ENCODE data around the gene KRT80. TPM values are rescaled to one million over a fixed set of nuclear protein-coding genes. Genes with fewer than 3 reads are reported as not detected.

KRT80 gene
- total RNA-seq, 1 donor from 2014 or later, result 0.28 TPM

DNA sequence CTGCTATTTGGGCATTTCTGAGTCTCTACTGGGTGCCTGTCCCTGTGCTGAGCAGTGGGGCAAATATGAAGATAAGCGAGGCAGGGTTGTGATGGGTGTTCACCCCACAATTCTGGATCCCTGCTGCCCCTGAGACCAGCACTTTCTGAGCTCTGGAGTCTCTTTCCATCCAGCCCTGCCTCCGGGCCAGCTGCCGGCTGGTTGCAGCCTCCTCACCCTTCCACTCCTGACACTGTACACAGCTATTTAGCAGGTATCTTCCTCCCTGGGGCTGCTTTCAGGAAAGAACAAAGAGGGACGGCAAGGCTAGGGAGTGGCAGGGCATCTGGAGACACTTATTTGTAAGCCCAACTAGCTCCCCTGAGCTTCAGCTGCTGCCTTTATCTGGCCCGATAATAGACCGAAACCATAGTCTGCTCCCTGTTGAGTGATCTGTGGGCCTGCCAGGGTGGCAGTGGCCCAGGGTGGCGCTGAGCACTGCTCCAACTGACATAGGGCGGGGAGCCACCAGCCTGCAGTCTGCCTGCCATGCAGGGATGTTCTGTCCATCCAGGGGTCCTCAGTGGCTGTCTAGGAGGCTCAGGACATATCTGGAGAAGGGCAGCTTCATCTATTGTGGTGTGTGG is 7.6 kb upstream of the KRT80 start:
- ATAC-seq (no peak), DNase-seq (ENCODE audit: low spot score) (no peak)

DNA sequence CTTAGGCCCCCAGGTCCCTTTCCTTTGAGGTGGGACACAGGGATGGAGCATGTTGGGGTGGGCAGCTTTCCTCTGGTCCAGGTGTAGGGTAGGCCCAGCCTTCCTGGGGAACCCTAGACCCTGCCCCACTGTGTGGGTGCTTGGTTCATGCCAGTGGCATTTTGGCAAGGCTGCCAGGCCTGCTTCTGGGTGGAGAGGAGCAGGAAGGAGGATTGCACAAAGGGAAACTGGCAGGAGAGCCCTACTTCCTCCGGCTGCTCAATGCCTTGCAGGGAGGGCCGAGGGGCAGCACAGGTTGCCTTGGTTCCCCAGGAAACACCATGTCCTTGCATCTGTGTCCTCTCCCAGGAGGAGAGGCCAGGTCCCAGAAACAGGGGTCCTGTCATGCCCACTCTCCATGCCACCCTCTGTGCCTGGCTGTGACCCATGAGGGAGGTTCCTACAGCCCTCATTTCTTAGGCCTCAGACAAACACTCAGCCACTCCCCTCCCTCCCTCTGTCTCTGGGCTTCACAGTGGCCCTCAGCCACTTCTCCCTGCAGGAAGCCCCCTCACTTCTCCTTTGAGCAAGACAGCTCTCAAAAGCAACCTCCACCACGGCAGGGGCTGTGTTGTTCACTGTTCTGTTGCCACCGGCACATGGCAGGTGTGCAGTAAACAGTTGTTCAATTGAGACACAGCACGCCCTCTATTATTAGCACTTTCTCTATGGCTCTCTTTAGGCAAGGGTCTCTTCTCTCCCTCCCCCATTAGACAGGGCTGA is 6.8 kb upstream of the KRT80 start:
- peak; percentile 12 for ATAC-seq
- DNase-seq (ENCODE audit: low spot score), result no peak

DNA sequence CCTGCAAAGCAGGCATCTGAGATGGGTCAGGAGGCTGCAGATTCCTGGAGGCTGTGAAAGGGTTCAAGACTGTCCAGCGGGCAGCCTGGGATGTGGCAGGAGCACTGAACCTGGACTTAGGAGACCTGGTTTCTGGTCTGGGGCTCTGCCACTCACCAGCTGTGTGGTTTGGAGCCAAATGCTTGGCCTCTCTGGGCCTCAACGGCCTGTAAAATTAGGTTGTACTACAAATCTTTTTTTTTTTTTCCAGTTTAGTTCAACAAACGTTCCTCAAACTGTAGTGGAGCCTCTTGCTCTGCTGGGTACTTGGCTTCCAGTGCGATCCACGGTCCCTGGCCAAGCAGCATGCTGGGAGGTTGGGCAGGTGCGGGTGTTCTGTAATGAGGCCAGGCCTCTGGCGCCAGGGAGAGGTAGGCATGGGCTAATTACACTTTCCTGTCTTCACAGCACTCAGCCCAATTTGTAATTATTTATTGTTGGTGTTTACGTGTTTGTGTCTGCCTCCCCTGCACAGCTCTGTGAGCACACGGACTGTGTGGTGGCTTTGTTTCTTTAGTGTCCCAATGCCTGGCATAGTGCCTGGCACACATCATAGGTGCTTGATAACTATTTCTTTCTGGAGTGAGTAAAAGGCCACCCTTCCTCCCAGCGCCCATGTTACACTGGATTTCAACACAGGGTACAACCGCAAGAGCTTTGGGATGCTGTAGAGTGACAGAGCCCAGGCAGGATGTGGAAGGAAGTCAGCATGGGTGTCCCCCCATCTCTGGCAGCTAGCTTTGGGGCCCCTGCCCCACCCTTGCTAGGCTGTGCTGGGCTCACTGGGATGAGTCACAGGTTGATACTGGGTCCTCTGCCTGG is 5.8 kb upstream of the KRT80 start:
- DNase-seq (ENCODE audit: low spot score), result no peak
- peak; percentile 28 for ATAC-seq

DNA sequence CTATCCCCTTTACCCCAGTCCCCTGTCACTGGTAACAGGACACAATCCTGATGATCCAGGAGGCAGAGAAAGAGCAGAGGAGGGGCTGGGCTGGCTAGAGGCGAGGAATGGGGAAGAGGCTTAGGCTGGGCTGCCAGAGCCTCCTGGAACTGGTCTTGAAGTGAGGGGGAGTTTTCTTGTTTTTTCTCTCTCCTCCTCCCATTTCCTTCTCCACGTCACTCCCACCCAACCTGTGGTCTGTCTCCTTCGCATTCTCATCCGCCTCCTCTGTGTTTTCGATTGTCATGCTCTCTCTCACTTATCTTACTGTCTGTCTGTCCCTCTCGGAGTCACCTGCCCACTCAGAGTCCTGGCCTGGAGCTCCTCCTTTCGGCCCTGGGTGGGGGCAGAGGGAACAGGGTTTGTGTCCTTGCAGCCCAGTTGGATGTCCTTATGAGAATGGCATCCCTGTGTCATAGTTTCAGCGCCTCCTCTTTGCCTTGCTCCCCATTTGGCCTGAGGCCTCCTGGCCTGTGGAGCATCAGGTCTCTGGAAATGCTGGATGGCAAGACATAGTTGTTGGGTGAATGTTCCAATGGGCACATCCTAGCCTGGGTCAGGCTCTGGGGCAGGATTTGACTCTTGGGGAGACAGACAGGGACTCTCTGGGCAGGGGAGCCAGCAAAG is 3.4 kb upstream of the KRT80 start:
- DNase-seq (ENCODE audit: low spot score), result no peak

DNA sequence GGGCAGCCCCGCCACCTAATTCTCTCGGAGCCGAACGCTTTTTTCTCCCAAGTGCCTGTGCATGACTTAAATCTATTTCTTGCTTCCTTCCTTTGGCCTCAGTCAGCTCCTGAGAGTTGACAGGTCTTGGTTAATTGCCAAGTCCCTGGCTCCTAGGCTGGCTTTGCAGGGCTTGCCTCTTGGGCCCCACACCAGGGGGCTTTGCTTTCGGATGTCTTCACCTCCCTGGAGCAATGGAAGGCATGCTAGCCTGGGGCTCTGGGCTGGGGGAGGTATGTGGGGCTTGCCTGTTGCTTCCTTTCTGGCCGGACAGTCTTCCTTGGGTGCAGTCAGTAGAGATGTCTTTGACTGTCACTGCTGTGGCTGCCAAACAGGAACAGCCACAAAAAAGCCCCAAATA is 2.2 kb upstream of the KRT80 start:
- no peak for DNase-seq (ENCODE audit: low spot score)
- no peak for ATAC-seq

More for the DNA sequence above, 3.4 kb upstream of the KRT80 start:
- no peak for ATAC-seq

DNA sequence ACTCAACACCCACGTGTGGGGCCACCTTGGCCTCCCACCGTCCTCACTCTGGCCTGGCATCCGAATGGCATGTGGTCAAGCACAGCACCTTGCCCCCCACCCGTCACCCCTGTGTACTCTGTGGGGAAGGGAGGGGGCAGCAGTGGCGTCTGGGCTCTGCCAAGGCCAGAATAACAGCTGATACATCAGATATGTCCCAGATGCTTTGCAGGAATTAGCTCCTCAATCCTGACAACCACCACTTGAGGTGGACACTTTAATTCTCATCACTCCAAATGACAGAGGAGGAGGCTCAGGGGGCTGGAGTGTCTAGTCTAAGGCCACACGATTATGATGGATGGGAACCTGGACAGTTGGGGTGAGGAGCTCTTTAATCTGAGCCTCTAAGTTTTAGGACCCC is 1.7 kb upstream of the KRT80 start:
- DNase-seq (ENCODE audit: low spot score) (no peak), ATAC-seq (no peak)

DNA sequence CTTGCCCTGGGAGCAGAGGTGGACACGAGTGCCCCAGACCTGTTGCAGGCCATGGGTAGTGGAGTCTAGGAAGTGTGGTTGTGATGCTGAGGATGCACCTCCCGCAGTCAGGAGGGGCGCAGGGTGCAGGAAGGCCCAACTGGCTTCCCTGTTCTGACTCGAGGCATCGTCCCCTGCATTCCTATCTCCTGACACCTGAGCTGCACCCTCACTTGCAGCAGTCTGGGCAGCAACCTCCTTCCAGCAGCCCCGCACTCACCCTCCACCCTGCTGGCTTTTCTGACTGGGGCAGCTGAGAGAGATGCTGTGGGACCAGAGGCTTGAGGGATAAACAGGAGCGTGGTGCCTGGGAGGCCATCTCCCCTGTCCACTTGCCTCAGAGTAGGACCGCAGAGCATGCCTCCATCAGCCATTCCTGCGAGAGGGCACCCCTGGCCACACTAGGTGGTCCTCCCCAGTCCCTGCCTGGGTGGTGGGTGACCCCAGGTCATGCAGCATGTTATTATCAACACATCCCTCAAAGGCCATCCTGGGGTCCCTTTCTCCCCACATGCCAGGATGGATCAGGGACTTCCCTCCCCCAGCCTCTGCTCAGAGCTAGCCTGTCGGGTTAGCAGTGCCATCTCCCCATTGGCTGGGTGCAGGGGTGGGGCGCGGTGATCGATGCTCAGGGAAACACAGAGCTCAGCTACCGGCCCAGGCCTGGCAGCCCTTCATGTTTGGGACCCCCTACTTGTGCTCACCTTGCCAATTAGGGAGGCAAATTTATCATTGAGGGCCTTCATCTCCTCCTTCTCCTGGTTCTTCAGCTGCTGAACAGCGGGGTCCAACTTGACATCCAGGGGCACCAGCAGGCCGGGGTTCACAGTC is 719 bp downstream of the KRT80 start:
- ATAC-seq (peak; percentile 9), DNase-seq (ENCODE audit: low spot score) (no peak)

DNA sequence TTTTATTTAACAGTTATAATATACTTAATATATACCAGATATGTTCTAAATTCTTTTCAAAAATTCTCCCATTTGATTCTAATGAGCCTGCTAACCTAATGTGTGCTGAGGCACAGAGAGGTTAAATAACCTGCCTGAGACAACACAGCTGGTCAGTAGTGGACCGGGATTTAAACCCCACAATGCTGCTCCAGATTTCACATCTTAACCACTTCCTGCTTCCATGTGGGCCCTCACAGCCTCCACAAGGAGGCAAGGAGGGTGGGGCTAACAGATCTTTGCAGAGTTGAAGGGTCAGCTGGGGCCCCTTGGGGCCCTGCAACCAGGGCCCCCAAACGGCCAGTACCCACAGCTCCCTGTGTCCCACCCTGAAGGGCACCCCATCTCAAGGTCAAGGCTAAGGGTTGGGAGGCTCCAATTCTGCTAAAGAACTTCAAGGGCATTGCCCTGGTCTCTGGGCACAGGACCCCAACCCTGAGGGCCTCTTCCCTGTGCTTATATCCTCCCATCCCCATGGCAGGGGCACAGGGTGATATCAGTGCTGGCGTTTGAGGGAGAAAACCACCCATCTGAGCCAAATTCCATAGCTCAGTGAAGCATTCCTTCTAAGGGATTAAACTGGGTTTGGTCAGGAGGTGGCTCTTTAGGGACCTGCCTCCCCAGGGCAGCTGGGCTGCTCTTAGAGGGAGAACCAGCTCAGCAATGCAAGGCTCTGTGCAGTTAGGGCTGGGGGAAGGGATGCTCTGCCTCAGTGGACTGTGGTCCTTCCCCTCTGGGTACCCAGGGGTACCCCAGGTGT is 2.2 kb downstream of the KRT80 start:
- no peak for DNase-seq (ENCODE audit: low spot score)
- ATAC-seq, result no peak

DNA sequence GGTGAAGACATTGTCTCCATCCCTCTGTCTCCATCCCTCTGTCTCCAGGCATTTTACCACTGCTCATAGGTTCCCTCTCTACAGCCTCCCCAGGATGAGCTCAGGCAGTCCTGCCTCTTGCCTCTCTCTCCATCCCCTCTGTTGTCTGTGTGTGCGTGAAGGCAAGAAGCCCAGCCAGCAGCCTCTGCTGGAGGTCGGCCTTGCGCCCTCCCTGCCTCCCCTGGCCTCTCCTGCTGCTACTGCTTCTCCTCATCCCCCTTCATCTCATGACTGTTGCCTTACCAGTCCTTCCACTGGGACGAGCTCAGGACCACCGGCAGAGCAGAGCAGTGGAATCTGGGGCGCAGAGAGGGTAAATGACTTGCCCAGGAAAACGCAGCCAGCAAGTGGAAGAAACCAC is 3.2 kb downstream of the KRT80 start:
- DNase-seq (ENCODE audit: low spot score), result no peak
- ATAC-seq, result no peak

DNA sequence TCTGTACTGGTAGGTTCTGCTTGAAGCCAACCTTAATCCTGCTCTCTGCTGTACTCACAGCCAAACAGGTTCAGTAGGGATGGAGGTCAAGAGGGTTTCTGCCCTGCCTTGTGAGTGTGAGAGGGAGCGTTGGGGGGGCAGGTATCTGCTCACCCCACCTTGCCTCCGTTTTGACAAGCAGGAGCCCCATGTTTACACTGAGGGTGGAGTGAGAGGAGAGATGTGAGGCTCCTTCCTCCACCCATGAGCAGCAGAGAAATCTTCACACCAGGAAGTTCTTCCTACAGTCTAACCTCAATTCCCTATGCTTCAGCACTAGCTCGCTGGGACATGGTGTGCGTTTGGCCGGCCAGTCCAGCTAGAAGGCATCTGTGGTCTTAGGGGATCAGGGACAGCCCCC is 4.2 kb downstream of the KRT80 start:
- DNase-seq (ENCODE audit: low spot score) (no peak), ATAC-seq (no peak)

DNA sequence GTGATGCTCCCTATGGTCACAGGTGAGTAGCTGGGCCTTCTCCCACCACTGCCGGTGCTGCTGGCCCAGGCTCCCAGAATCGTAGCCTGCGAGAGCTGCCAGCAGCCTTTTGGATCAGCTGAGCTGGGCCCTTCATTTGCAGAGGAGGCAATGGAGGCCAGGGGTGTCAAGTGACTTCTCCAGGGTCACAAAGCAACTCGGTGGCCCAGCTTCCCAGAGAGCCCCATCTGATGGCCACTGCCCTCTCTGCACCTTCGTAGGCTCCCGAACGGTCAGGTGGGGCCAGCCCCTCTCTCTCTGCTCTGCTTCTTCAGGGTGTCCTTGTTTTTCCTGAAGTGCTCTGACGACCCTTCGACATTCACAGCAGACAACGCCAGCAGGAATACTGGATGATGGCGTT is 4.6 kb downstream of the KRT80 start:
- no peak for DNase-seq (ENCODE audit: low spot score)
- ATAC-seq, result no peak

DNA sequence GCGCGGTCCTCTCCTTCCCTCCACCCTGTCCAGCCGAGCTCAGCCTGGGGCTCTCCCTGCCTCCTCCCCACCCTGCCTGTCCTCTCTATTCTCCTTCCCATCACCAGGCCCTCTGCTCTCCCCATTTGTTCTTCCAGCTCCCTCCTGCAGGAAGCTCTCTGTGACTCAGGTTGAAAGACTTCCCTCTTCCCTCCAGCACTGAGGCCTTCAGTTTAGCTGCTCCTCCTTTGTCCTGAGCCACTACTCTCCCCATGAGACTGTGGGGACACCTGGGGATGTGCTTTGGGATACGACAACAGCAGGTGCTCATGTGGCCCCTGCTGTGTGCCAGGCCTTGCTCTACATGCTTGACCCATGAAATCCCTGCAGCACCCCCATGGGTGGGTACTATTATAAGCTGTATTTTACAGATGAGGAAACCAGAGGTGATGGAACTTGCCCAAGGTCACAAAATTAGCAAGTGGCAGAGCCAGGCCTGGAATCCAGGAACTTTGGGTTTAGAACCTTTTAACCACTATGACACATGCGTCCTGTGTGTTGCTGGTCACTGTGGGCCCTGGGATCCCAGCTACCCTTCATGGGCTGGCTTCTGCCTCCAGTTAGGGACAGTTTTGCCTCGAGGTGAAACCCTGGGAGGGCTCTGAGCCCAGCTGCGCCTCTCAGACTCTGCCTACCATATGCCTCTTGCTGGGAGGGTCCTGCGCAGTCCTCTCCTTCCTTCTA is 5.5 kb downstream of the KRT80 start:
- ATAC-seq, result no peak

DNA sequence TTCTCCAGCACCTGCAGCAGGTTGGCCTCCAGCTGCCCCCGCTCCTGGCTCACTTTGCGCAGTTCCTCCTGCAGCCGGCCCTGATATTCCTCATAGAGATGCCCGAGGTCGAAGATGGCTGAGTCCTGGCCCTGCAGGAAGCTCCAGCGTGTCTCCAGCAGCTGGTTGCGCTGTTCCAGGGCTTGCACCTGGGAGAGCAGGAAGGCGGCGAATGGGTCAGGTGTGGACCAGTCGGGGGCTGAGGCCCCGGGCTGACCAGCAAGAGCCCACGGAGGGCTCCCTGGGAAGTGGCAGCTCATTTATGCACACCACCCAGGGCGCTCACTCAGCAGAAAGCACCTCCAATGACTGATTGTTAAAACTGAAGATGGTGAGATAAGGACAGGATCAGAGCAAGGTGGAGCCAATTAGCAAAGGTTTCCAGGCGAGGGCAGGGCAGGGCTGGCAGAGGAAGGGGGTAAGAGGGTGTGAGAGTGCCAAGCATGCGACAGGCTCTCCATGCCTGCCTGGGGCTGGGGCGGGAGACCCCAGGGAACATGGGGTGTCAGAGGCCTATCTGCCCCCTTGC is 6.3 kb downstream of the KRT80 start:
- no peak for DNase-seq (ENCODE audit: low spot score)
- no peak for ATAC-seq

More for the DNA sequence above, 5.5 kb downstream of the KRT80 start:
- no peak for DNase-seq (ENCODE audit: low spot score)

DNA sequence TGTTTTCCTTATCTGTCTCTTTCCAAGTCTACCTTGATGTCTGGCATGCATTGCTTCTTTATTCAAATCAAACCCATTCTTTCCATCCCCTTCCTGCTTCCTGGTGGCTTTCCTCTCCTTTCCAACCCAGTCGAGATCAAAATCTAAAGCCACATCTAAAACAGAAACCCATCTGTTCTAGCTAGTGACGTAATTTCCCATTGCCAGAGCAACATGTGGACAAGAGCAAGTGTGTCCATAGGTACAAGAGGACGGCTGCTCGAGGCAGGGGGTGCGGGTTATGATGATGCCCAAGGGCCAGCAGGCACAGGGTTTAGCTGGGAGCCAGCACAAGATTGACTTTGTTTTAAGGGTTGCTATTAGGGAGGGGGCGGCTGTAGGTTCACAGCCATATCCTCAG is 7.0 kb downstream of the KRT80 start:
- ATAC-seq, result no peak
- DNase-seq (ENCODE audit: low spot score), result no peak

DNA sequence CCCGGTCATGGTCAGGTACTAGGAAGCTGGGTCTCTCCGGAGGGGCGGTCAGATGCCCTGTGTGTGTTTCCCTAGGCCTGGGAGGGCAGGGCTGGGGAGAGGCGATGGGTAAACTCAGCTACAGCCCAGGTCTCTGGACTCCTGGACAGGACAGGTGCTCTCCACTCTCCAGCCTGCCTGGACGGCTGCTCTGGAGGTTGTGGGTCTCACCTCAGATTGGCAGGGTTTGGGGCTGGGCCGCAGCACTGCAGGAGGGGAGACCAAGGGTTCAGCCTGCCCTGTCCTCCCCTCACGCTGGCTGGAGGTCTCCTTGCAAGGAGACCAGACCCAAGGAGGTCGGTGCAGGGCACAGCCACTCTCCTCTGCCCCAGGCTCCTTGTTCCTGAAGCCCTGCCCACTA is 7.8 kb downstream of the KRT80 start:
- no peak for DNase-seq (ENCODE audit: low spot score)

DNA sequence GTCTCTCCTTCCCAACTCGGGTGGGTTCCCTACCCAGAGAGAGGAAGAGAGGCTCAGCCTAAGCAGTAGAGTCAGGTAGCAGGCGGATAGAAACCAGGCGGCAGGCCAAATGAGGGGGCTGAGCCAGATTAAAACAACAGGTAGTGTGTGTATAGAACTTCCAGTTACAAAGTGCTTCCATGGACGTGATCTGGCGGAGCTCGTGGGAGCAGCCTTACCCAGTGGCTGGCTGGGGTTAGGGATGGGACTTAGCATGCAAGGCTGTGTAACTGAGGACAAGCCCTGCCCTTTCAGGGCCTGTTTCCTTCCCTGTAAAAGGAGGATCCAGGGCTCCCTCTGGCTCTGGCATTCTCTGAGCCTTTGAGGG is 8.3 kb downstream of the KRT80 start:
- DNase-seq (ENCODE audit: low spot score) (no peak), ATAC-seq (no peak)

More for the DNA sequence above, 7.8 kb downstream of the KRT80 start:
- ATAC-seq, result no peak

DNA sequence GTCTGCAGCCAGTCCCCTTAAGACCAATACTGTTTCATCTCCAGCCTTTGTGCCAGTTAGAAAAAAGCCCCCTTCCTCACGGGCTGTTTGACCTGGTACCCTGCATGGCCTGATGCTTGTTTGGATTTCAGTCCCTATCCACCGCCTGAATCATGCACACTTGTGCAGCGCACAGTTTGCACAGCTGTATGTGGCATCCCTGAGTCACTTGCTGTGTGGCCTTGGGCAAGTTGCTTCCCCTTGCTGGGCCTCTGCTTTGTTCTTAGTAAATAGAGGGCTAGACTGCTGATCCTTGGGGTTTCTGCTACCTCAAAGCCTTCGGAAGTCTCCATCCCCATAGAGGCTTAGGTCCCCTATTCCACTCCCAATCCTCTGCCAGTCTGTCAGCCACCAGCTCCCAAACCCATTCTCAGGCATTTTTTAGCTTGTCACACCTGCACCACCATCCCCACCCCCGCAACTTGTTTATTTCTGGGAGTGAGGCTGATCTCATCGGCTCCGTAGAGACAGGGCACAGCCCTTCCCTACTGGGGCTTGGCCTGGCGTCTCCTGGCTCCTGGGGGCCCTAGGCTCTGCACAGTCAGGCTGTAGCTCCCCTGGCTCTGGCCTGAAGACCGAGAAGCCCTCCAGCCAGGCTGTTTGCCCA is 8.8 kb downstream of the KRT80 start:
- no peak for ATAC-seq
- no peak for DNase-seq (ENCODE audit: low spot score)

DNA sequence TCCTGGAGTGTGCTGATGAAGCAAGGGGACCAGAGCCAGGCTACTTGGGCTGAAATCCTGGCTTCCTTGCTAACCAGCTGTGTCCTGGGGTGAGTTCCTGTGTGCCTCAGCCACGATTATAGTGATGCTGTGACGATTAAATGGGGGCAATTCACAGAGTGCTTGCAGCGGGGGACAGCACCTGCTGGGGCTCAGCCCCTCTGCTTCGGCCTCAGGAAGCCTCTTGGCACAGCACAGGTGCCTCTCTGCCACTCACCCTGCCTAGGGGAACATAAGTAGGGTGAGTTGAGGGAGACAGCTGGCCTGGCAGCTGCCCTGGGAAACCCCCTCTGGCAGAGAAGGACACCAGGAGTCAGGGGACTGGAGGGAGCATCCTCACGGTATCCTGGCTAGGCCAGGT is 9.4 kb downstream of the KRT80 start:
- ATAC-seq, result no peak
- DNase-seq (ENCODE audit: low spot score), result no peak
